Measurements from ENCODE around the gene NPRL2. TPM values are rescaled to one million over a fixed set of nuclear protein-coding genes. Genes with fewer than 3 reads are reported as not detected.

Gene NPRL2
- total RNA-seq, 1 donor from 2014 or later: 21.6 TPM

DNA sequence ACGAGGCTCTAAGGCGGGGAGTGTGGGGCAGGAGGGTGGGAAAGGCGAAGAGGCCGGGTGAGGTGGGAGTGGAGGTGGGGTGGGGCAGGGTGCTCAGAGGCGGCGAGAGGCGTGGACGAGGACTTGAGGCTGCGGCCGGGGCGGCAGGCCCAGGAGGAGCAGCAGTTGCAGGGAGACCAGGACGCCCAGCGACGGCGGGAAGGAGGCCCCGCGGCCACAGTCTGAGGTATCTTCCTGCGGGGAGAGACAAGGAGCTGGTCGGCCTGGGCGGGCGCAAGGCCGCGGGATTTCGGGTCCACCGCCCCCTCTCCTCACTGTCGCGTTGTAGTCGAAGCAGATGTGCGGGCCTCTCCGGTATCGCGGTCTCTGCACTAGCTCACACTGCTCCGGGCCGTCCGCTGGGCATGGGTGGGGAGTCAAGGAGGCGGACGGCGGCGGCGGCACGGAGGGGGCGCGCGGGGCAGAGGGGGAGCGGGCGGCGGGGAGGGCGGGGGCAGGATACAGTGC lies 14.1 kb upstream of the NPRL2 start:
- DNase-seq (no peak), ATAC-seq (peak; percentile 6)
- TF ChIP-seq, protein P1, sequence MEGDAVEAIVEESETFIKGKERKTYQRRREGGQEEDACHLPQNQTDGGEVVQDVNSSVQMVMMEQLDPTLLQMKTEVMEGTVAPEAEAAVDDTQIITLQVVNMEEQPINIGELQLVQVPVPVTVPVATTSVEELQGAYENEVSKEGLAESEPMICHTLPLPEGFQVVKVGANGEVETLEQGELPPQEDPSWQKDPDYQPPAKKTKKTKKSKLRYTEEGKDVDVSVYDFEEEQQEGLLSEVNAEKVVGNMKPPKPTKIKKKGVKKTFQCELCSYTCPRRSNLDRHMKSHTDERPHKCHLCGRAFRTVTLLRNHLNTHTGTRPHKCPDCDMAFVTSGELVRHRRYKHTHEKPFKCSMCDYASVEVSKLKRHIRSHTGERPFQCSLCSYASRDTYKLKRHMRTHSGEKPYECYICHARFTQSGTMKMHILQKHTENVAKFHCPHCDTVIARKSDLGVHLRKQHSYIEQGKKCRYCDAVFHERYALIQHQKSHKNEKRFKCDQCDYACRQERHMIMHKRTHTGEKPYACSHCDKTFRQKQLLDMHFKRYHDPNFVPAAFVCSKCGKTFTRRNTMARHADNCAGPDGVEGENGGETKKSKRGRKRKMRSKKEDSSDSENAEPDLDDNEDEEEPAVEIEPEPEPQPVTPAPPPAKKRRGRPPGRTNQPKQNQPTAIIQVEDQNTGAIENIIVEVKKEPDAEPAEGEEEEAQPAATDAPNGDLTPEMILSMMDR (IDR thresholded peaks at IDR 0.05): no peak
- no peaks in the 10 kb centered on the region for H3K9me3 ChIP-seq
- H3K27ac ChIP-seq: no peak overlapping the region
- no peaks in the 10 kb centered on the region for H3K36me3 ChIP-seq
- peak overlapping the region; percentile 55 for H3K4me3 ChIP-seq
- intact Hi-C loops (cut with DNase I): no loop called here
- H3K27me3 ChIP-seq: no peaks in the 10 kb centered on the region
- peaks cover 7% of the 10 kb centered on the region for H3K4me1 ChIP-seq

DNA sequence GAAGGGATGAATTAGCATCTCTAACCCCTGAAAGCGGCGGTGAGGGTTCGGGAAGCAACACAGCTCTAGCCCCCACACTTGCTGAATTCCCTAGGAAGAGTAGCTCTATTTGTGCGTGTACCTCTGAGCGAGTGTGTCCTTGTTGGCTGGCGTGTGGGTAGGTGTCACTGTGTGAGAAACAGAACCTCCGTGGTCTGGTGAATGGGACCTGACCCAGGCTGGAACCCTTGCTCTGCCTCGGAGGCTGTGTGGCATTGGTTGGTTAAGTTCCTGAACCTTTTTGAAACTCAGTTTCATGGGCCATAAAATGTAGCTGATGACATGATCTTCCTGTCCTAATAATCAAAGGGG lies 9.2 kb upstream of the NPRL2 start:
- intact Hi-C loops (cut with DNase I): no loop called here
- peak overlapping the region; percentile 19 for H3K4me3 ChIP-seq

DNA sequence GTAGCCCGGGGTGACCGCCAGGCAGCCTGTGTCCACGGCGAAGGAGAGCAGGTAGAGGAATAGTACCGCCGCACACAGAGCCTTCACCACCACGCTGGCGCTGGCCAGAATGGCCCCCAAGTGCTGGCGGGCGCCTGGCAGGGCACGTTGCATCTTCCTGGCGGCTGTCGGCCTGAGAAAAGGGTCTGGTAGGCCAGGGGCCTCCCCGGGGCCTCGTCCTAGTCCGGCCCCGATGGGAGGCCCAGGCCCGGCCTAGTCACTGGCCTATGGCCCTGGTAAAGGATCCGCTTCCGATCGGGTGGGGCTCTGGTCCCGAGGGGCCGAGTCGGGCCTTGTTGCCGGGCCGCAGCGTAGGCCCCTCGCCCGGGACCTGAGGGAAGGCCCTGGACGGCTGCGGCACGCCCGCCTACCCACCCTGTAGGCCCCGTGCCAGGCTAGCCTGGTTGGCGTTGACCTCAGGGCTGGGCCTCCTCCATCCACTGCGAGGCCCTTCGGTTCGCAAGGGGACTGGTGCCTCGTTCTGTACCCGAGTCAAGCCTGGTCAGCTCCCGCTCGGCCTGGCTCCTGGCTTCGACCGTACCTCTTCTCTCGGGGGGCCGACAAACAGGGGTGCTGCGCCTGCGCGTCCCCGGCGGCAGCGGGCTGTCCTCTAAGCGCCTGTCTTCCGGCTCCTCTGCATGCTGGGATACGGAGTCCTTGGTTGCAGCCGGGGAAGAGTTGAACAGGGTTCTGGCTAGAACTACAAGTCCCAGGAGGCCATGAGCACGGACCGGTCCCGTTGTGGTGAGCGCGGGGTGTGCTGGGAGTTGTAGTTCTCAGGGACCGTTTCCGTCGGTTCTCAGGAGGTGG lies 8.6 kb upstream of the NPRL2 start, which contains the start of gene TMEM115:
Gene TMEM115, minus strand, starts transcription at position 611 of the 849 bp plus-strand sequence. Its CDS starts 458 bp downstream, at position 153.
- Histone ChIP-seq H3K36me3 (peaks cover 20% of the 10 kb centered on the region), H3K9me3 (no peaks in the 10 kb centered on the region), H3K4me1 (peaks cover 37% of the 10 kb centered on the region), H3K27me3 (no peaks in the 10 kb centered on the region), H3K27ac (peak within 1 kb of the TSS; percentile 89), H3K4me3 (peak within 1 kb of the TSS; percentile 89)
- DNase-seq (peak; percentile 96), ATAC-seq (peak; percentile 97)
- TF ChIP-seq, protein P1 (IDR thresholded peaks at IDR 0.05): no peak
- intact Hi-C loops (cut with DNase I): no loop called here

More for the DNA sequence above, 9.2 kb upstream of the NPRL2 start:
- no peak overlapping the region for H3K27ac ChIP-seq
- TF ChIP-seq, protein P1 (IDR thresholded peaks at IDR 0.05): no peak
- peaks cover 14% of the 10 kb centered on the region for H3K36me3 ChIP-seq
- no peak for DNase-seq
- peaks cover 43% of the 10 kb centered on the region for H3K4me1 ChIP-seq
- no peaks in the 10 kb centered on the region for H3K9me3 ChIP-seq
- no peaks in the 10 kb centered on the region for H3K27me3 ChIP-seq
- peak; percentile 1 for ATAC-seq

DNA sequence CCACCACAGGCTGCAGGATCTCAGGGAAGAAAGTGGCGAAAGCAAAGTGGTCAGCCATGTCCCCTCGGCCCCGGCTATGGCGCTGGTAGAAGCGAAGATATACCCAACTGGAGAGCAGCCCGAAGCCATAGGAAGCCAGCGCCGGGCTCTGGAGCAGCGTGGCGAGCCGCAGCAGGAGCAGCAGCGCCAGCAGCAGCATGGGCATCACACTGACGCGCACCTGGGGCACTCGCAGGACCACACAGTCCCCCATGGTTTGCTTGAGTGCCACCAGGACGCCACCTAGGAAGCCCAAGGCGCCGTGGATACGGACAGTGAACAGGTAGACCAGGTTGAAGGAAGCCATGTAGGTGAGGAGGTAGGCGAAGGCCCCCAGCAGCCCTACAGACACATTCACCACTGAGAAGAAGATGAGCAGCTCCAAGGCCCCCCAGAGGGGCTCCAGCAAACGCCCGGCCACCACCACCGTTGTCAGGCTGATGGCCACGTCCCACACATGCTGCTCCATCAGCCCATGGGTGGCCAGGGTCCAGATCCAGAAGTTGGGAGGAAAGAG lies 7.9 kb upstream of the NPRL2 start:
- Histone ChIP-seq H3K36me3 (peaks cover 27% of the 10 kb centered on the region), H3K4me1 (peaks cover 36% of the 10 kb centered on the region), H3K9me3 (no peaks in the 10 kb centered on the region)

DNA sequence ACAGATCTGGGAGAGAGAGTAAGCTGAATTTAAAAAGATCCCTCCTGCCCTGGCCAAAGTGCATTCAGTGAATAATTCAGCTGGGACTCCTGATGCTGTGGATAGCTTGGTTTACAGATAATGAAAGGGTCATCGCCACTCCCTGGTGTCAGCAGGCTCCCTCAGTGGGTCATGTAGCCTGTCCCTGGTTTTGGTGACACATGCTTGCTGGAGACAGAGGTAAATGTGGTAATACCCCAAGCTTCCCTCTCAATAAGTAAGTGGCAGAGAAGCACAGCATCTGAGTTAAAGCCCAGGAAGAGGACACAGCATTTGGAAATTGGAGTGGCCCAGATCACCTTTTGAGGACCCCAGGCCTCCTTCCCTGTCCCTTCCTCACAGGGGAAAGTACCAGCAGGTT lies 6.9 kb upstream of the NPRL2 start:
- Histone ChIP-seq H3K27ac (no peak overlapping the region), H3K4me3 (peak overlapping the region; percentile 89)

More for the DNA sequence above, 7.9 kb upstream of the NPRL2 start:
- Histone ChIP-seq H3K27me3 (no peaks in the 10 kb centered on the region), H3K27ac (peak overlapping the region; percentile 89), H3K4me3 (peak overlapping the region; percentile 89)
- intact Hi-C loops (cut with DNase I): no loop called here
- TF ChIP-seq, protein P1 (IDR thresholded peaks at IDR 0.05): no peak
- ATAC-seq (no peak), DNase-seq (no peak)

More for the DNA sequence above, 6.9 kb upstream of the NPRL2 start:
- DNase-seq: no peak
- peaks cover 36% of the 10 kb centered on the region for H3K36me3 ChIP-seq
- no peaks in the 10 kb centered on the region for H3K27me3 ChIP-seq
- H3K4me1 ChIP-seq: peaks cover 36% of the 10 kb centered on the region
- intact Hi-C loops (cut with DNase I): no loop called here
- no peaks in the 10 kb centered on the region for H3K9me3 ChIP-seq
- ATAC-seq: no peak
- TF ChIP-seq, protein P1 (IDR thresholded peaks at IDR 0.05): no peak
